BJ (cell line): Measurements from ENCODE around the gene SOCS6. TPM values are rescaled to one million over a fixed set of nuclear protein-coding genes. Genes with fewer than 3 reads are reported as not detected.

Source experiments
- CTCF ChIA-PET: fragments of 350-600 bp; formaldehyde crosslinking; extraction: SDS; loops from one replicate; lab custom pipeline; 2021; ENCODE audit warnings: antibody characterized with exemption, inconsistent platforms; lab: Yijun Ruan, JAX
- POLR2A ChIA-PET: fragments of 300-600 bp; sonication (Branson Sonifier 250); formaldehyde crosslinking; extraction: SDS; loops from one replicate; lab custom pipeline; 2021; ENCODE audit warnings: antibody characterized with exemption; lab: Charles Lee
- DNase-seq: peaks from one replicate; pipeline ENCODE4 v3.0.0-alpha.2; 2011; ENCODE audit warnings: low read depth
- H3K27me3 ChIP-seq: 2 replicates; pipeline ENCODE4 v1.6.0; 2011; ENCODE audit warnings: low read length; ENCODE audit not compliant: control insufficient read depth, insufficient read depth
- H3K36me3 ChIP-seq: 2 replicates; pipeline ENCODE4 v1.5.1; 2011; ENCODE audit warnings: low read length; ENCODE audit not compliant: control insufficient read depth, insufficient read depth
- H3K4me3 ChIP-seq: 2 replicates; pipeline ENCODE4 v1.5.1; 2011; ENCODE audit warnings: low read depth, mild to moderate bottlenecking, control low read depth, low read length
- CTCF ChIP-seq: IDR thresholded peaks from 2 replicates; pipeline ENCODE4 v1.5.1; 2011; ENCODE audit warnings: low read depth, mild to moderate bottlenecking, control low read depth, inconsistent platforms, low read length, moderate library complexity; ENCODE audit not compliant: insufficient read depth
- polyA plus RNA-seq: library from polyadenylated mRNA; depleted of rRNA; stranded (reverse); fragments of >200 nt; gene quantifications from 2 replicates; pipeline ENCODE4 v1.2.3, GENCODE V29; 2011

Gene SOCS6
- polyA plus RNA-seq, 1 experiment: 26.7 TPM

DNA sequence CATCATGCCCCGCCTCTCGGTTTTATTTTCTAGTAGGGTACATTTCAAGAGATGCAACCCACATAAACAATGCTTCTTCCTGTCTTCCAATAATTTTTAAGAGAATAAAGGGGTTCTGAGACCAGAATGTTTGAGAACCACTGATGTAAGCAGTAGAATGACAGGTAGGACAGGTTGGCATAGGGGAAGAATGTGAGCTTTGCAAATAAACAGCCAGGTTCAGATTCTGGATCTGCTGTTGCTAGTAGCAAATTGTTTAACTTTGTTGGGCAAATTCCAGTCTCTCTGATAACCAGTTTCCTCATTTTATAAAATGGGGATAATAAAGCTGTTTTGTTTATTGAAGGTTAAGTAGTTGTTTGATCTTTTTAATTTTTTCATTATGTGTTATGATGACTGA lies 32.8 kb downstream of the SOCS6 start:
- no peak for DNase-seq
- ChIA-PET CTCF (interaction anchor here (1.0 kb wide), 1 partner anchor 10 kb away, joined by 3 read pairs; no protein-coding TSS in a partner anchor), POLR2A (interaction anchor here (0.6 kb wide), 1 partner anchor 164 kb away, joined by 3 read pairs; no protein-coding TSS in a partner anchor)
- Histone ChIP-seq H3K4me3 (no peak overlapping the region), H3K36me3 (peaks cover 8% of the 10 kb centered on the region), H3K27me3 (no peaks in the 10 kb centered on the region)
- no peak for TF ChIP-seq CTCF

- peaks cover 8% of the 10 kb centered on the region for H3K36me3 ChIP-seq
Measured at GRCh38 chr18:70322385-70322784, 33.5 kb downstream of the SOCS6 start.

DNA sequence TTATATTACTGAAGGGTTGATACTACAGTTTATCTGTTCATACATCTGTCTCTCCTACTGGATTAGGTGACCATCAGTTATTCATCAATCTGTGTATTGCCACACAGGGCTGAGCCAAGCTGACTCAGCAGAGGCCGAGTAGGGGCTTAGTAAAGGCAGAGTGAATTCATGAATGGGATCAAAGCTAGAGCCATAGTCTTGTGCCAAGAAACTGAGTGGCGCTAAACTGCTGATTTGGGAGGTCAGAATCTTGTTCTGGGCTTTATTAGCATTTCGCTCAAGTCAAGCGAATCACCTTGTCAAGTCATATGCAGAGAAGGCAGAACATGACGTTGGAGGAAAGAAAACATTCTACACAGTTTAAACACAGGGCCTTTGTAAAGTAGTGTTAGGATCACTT lies 34.1 kb downstream of the SOCS6 start:
- H3K4me3 ChIP-seq: no peak overlapping the region
- ChIA-PET POLR2A (no interaction called here), CTCF (interaction anchor here (0.7 kb wide), 1 partner anchor 110 kb away, joined by 3 read pairs; no protein-coding TSS in a partner anchor)

More at GRCh38 chr18:70322385-70322784, 33.5 kb downstream of the SOCS6 start:
- Histone ChIP-seq H3K4me3 (no peak overlapping the region), H3K27me3 (no peaks in the 10 kb centered on the region)
- ChIA-PET POLR2A (interaction anchor here (0.6 kb wide), 1 partner anchor 165 kb away, joined by 3 read pairs; no protein-coding TSS in a partner anchor), CTCF (interaction anchor here (1.0 kb wide), 1 partner anchor 11 kb away, joined by 3 read pairs; no protein-coding TSS in a partner anchor)
- DNase-seq: no peak
- TF ChIP-seq CTCF: no peak

DNA sequence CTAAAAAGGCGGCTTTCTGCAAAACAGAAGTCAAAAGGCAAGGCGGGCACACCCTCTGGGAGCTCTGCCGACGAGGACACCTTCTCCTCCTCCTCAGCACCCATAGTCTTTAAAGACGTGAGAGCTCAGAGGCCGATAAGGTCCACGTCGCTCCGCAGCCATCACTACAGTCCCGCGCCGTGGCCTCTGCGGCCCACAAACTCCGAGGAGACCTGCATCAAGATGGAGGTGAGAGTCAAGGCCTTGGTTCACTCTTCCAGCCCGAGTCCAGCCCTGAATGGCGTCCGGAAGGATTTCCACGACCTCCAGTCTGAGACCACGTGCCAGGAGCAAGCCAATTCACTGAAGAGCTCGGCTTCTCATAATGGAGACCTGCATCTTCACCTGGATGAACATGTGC lies 36.1 kb downstream of the SOCS6 start:
- DNase-seq: no peak
- Histone ChIP-seq H3K27me3 (no peaks in the 10 kb centered on the region), H3K36me3 (peaks cover 8% of the 10 kb centered on the region), H3K4me3 (no peak overlapping the region)
- ChIA-PET CTCF (interaction anchor here (1.0 to 1.6 kb wide), 2 partner anchors 24 to 122 kb away, joined by 3 read pairs; no protein-coding TSS in a partner anchor), POLR2A (no interaction called here)
- no peak for TF ChIP-seq CTCF

More for the DNA sequence above, 34.1 kb downstream of the SOCS6 start:
- TF ChIP-seq CTCF: no peak
- no peak for DNase-seq
- Histone ChIP-seq H3K27me3 (no peaks in the 10 kb centered on the region), H3K36me3 (peaks cover 8% of the 10 kb centered on the region)

GRCh38 chr18:70326255-70326654 lies 37.4 kb downstream of the SOCS6 start:
- ChIA-PET POLR2A (interaction anchor here (0.9 kb wide), 1 partner anchor 138 kb away, joined by 7 read pairs; no protein-coding TSS in a partner anchor), CTCF (interaction anchor here (0.8 kb wide), 1 partner anchor 12 kb away, joined by 3 read pairs; no protein-coding TSS in a partner anchor)
- no peak for DNase-seq
- Histone ChIP-seq H3K36me3 (peaks cover 8% of the 10 kb centered on the region), H3K27me3 (no peaks in the 10 kb centered on the region), H3K4me3 (no peak overlapping the region)
- no peak for TF ChIP-seq CTCF
